Stimulated activated memory B cell treated with anti-CD40 and anti-IgM and Interleukin-4, amounts not matched to agents 10 μg/mL and 1 μg/mL and 100 μg/mL, for 72 hours (primary cell): Measurements from ENCODE around the gene TTC23.
"Not testable (repeated sequence)": the region's sequence is repeated elsewhere in the genome, so short reads cannot be mapped to it uniquely, and the experiment has no call there.

Source experiments
- ATAC-seq: fragments of 150-1000 bp; cut with Tn5 transposase; 2 replicates; pipeline ENCODE4 v1.10.0; 2021
- H3K27ac Mint-ChIP-seq: one replicate; pipeline ENCODE4 v1.8.0; 2022; ENCODE audit warnings: mild to moderate bottlenecking, mixed read lengths
- H3K27me3 Mint-ChIP-seq: one replicate; pipeline ENCODE4 v1.8.0; 2022; ENCODE audit warnings: mixed read lengths
- H3K36me3 Mint-ChIP-seq: one replicate; pipeline ENCODE4 v1.8.0; 2022; ENCODE audit warnings: mixed read lengths
- H3K4me1 Mint-ChIP-seq: one replicate; pipeline ENCODE4 v1.8.0; 2022; ENCODE audit warnings: mixed read lengths
- H3K4me3 Mint-ChIP-seq: one replicate; pipeline ENCODE4 v1.8.0; 2022; ENCODE audit warnings: mild to moderate bottlenecking, moderate library complexity, mixed read lengths
- H3K9me3 Mint-ChIP-seq: one replicate; pipeline ENCODE4 v1.8.0; 2022; ENCODE audit warnings: mixed read lengths

The TTC23 gene

DNA sequence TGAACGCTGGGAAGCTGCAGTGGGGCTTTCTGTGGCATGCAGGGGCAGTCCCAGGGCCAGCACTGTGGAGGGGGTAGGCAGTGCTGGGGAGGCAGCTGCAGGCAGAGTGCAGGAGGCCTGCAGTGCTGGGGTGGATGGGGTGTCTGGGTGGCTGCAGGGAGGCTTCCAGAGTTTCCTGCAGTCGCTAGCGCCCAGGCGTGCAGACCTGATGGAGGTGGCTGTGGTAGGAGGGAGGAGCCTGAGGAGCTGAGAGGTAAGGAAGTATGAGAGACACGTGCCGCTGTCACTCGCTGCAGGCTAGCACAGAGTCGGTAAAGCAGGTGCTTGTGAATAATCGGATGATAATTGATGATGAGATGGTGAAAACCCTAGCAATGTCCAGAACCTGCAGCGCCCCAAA lies 128.2 kb downstream of the TTC23 start:
- no peaks in the 10 kb centered on the region for H3K36me3 Mint-ChIP-seq
- no peak overlapping the region for H3K27ac Mint-ChIP-seq
- H3K27me3 Mint-ChIP-seq, result peaks cover 35% of the 10 kb centered on the region
- H3K4me3 Mint-ChIP-seq, result no peak overlapping the region
- no peaks in the 10 kb centered on the region for H3K4me1 Mint-ChIP-seq
- ATAC-seq, result no peak
- no peaks in the 10 kb centered on the region for H3K9me3 Mint-ChIP-seq

DNA sequence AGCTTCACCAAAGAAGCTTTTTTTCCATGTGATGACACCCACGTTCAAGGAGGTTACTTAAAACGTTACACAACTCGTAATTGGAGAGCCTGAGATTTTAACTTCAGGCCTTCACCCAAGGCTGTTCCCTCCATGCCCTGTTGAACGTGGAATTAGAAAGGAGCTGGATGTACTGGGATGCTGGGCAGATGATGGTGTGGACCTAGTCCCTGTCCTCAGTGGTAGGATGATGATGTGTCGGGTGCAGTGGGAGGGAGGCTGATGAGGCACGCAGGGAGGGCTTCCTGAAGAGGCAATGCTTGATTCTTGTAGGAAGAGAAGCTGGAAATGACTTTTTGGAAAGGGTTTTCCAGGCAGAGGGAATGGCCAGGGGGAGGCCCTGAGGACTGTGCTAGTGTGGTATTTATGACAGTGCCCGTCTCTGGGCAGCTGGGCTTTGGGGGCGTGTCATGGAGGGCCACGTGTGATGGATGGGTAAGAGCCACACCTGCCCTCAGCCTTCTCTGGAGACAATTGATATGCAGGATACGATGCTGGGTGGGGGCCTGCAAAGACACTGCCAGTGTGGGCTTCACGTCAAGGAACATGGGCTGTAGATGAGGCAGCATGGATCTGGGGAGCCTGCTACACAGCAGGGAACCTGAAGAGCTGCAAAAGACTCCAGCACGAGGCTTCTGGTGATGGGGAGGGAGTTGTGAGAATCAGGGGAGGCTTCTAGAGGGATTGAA lies 129.2 kb downstream of the TTC23 start:
- Mint-ChIP-seq H3K4me3 (no peak overlapping the region), H3K4me1 (no peaks in the 10 kb centered on the region), H3K27ac (no peak overlapping the region), H3K27me3 (peaks cover 35% of the 10 kb centered on the region), H3K36me3 (no peaks in the 10 kb centered on the region), H3K9me3 (no peaks in the 10 kb centered on the region)
- no peak for ATAC-seq

GRCh38 chr15:99118801-99119546 lies 130.4 kb downstream of the TTC23 start:
- no peak for ATAC-seq
- Mint-ChIP-seq H3K4me3 (no peak overlapping the region), H3K27ac (no peak overlapping the region), H3K4me1 (no peaks in the 10 kb centered on the region), H3K27me3 (peaks cover 29% of the 10 kb centered on the region), H3K9me3 (no peaks in the 10 kb centered on the region), H3K36me3 (no peaks in the 10 kb centered on the region)

- no peak for ATAC-seq
- Mint-ChIP-seq H3K36me3 (no peaks in the 10 kb centered on the region), H3K27ac (no peak overlapping the region), H3K27me3 (peaks cover 29% of the 10 kb centered on the region), H3K9me3 (no peaks in the 10 kb centered on the region), H3K4me1 (no peaks in the 10 kb centered on the region), H3K4me3 (no peak overlapping the region)
Observed at GRCh38 chr15:99118258-99118632, 131.1 kb downstream of the TTC23 start.

- ATAC-seq, result no peak
- Mint-ChIP-seq H3K27ac (no peak overlapping the region), H3K4me1 (no peaks in the 10 kb centered on the region), H3K4me3 (no peak overlapping the region), H3K9me3 (no peaks in the 10 kb centered on the region), H3K36me3 (no peaks in the 10 kb centered on the region), H3K27me3 (peaks cover 29% of the 10 kb centered on the region)
Observed at GRCh38 chr15:99117563-99118257, 131.7 kb downstream of the TTC23 start.

GRCh38 chr15:99117111-99117510 lies 132.3 kb downstream of the TTC23 start:
- Mint-ChIP-seq H3K27ac (no peak overlapping the region), H3K4me1 (no peaks in the 10 kb centered on the region), H3K27me3 (peaks cover 35% of the 10 kb centered on the region), H3K36me3 (no peaks in the 10 kb centered on the region), H3K9me3 (no peaks in the 10 kb centered on the region), H3K4me3 (no peak overlapping the region)
- no peak for ATAC-seq

GRCh38 chr15:99115300-99116215 lies 133.8 kb downstream of the TTC23 start:
- ATAC-seq, result peak; percentile 58
- Mint-ChIP-seq H3K4me1 (no peaks in the 10 kb centered on the region), H3K9me3 (no peaks in the 10 kb centered on the region), H3K4me3 (no peak overlapping the region), H3K27me3 (peaks cover 28% of the 10 kb centered on the region), H3K27ac (no peak overlapping the region), H3K36me3 (no peaks in the 10 kb centered on the region)

DNA sequence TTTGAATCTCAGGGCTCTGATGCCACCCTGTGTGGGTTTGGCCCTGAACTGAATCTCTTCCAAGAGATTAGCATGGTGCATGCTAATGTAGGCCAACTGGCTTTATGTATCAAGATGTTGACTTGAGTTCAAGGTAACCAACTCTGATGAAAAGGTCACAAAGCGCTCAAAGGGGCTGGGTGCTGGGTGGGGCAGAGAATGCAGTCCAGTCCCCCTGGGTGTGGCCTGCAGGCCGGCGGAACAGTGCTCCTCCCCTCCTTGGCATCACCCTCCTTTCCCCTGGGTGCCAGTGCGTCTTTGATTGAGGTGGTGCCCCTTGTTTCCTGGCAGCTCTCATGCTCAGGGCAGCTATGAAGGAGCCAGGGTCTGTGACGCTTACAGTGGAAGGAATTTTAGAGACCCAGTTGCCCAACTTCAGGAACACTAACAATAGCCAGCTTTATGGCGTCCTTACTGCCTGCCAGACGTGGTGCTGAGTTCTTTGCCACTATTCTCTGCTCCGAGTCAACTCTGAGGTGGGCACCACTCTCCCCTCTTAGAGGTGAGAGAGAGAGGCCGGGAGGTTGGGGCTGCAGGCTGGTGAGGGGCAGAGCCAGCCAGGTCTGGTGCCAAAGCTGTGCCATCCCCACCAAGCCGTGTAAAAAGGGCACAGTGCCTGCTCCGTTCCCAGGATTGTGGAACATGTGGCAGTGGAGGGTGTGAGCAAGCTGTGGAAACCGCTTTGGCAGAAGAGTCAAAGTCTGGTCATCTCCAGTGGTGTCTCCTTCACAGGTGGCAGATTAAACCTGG lies 134.7 kb downstream of the TTC23 start:
- peaks cover 25% of the 10 kb centered on the region for H3K27me3 Mint-ChIP-seq
- H3K9me3 Mint-ChIP-seq, result no peaks in the 10 kb centered on the region
- H3K27ac Mint-ChIP-seq, result no peak overlapping the region
- no peaks in the 10 kb centered on the region for H3K36me3 Mint-ChIP-seq
- H3K4me3 Mint-ChIP-seq, result no peak overlapping the region
- ATAC-seq, result peak; percentile 38
- H3K4me1 Mint-ChIP-seq, result no peaks in the 10 kb centered on the region

DNA sequence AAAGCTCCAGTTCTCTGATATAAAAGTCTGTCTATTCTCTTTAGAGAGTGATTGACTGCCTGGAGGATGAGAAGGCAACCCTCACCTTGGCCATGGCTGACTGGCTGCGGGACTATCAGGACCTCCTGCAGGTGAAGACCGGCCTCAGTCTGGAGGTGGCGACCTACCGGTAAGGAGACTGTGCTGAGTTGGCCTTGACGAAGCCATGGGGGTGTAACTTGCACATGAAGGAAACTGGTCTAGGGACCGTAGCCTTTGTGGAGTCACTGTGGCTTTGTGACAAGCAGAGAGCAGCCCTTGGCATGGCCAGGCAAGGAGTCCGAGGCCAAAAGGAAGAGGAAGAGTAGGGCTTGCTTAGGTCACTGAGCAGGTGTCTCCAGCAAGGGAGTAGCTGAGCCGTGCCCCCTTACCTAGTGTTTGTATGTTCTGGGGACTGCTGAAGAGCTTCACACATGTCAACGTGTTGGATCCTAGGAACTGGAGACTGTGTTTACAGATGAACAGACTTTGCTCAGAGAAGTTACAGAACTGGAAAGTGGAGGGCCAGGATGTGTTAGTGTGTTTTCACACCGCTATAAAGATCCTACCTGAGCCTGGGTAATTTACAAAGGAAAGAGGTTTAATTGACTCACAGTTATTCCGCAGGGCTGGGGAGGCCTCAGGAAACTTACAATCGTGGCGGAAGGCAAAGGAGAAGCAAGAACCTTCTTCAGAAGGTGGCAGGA lies 135.7 kb downstream of the TTC23 start:
- Mint-ChIP-seq H3K4me1 (no peaks in the 10 kb centered on the region), H3K36me3 (no peaks in the 10 kb centered on the region), H3K9me3 (no peaks in the 10 kb centered on the region), H3K4me3 (no peak overlapping the region), H3K27me3 (peaks cover 34% of the 10 kb centered on the region), H3K27ac (no peak overlapping the region)
- ATAC-seq, result no peak

- H3K27ac Mint-ChIP-seq, H3K9me3 Mint-ChIP-seq, H3K4me3 Mint-ChIP-seq, H3K36me3 Mint-ChIP-seq, ATAC-seq, H3K4me1 Mint-ChIP-seq: not testable (repeated sequence)
- H3K27me3 Mint-ChIP-seq, result peaks cover 53% of the 10 kb centered on the region
Observed at GRCh38 chr15:99111641-99112040, 137.7 kb downstream of the TTC23 start.

DNA sequence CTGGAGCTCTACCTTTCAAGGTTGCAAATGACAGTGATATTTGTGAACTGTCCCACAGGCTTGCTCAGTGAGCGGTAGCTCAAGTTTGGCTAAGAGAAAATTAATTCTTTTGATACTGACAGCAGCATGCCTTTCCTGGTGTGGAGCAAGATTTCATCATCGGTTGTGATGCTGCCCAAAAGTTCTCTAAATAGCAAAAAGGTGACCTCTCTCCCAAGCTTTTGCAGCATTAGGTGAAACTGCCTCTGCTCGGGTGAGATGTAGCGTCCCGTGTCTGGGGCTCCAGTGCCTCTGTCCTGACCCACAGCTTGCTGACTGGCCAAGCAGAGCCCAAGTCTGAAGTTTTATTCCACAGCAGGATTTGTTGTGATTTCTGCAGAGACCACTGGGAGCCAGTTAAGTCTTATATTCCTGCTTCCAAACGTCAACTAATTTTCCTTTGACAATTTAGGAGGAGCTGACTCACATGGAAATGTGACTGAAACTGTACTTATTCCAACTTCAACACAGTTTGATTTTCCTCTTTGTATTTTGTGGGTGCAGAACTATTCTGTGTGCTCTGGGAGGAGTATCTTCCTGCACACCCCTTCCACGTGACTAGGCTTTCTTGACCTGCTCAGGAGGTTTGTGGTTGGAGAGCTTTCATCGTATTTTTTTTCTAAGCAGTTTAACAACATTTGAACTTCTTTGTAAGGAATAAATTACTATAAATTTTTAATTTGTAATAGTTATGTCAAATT lies 138.6 kb downstream of the TTC23 start:
- Mint-ChIP-seq H3K27ac (no peak overlapping the region), H3K9me3 (no peaks in the 10 kb centered on the region), H3K4me3 (no peak overlapping the region), H3K4me1 (no peaks in the 10 kb centered on the region), H3K36me3 (no peaks in the 10 kb centered on the region), H3K27me3 (peaks cover 61% of the 10 kb centered on the region)
- ATAC-seq, result no peak

GRCh38 chr15:99110093-99110492 lies 139.3 kb downstream of the TTC23 start:
- Mint-ChIP-seq H3K27me3 (peaks cover 64% of the 10 kb centered on the region), H3K27ac (no peak overlapping the region), H3K4me3 (no peak overlapping the region), H3K9me3 (no peaks in the 10 kb centered on the region), H3K36me3 (no peaks in the 10 kb centered on the region), H3K4me1 (peaks cover 1% of the 10 kb centered on the region)
- ATAC-seq, result no peak

DNA sequence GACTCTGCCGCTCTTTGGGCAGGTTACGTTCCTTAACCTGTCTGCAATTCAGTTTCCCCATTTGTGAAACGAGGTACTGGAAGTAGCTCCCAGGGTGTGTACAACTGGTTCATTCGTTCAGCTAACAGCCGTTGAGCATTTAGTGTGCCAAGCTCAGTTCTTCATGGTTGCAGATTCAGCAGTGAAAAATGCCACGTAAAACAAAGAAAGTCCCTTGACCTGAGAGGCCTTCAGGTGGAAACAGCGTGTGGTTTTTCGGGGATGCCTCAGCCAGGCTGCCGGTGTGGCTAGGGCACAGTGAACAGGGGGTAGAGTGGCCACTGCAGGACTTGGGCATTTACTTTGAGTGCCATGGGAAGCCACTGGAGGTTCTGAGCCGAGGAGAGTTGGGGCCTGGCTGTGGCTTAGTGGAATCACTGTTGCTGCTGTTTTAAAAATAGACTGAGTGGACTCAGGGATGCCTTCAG lies 139.8 kb downstream of the TTC23 start:
- ATAC-seq, result no peak
- Mint-ChIP-seq H3K27ac (no peak overlapping the region), H3K4me3 (no peak overlapping the region), H3K4me1 (peaks cover 6% of the 10 kb centered on the region), H3K36me3 (no peaks in the 10 kb centered on the region), H3K9me3 (no peaks in the 10 kb centered on the region), H3K27me3 (peaks cover 69% of the 10 kb centered on the region)
